ENCODE results near the gene NRXN2. TPM values are rescaled to one million over a fixed set of nuclear protein-coding genes. Genes with fewer than 3 reads are reported as not detected.

Gene NRXN2
- total and polyA plus RNA-seq, 10 of the 15 experiments (the other 5 are each of a cell fraction or from before 2014, with no cell fraction given): 0.03 to 1.4 (median 0.23) TPM

- no peak overlapping the region for H3K27ac ChIP-seq (ENCODE audit: control insufficient read depth, insufficient read depth)
- H3K9ac ChIP-seq (ENCODE audit: control insufficient read depth, insufficient read depth, low read length): no peak overlapping the region
- no peaks in the 10 kb centered on the region for H4K20me1 ChIP-seq (ENCODE audit: control insufficient read depth, insufficient read depth)
- TF ChIP-seq KLF5 (IDR thresholded peaks at IDR 0.05; ENCODE audit: partially characterized antibody): no peak
- no peak for TF ChIP-seq MTA3 (IDR thresholded peaks at IDR 0.05; ENCODE audit: borderline replicate concordance, low read length)
- TF ChIP-seq ZSCAN29 (IDR thresholded peaks at IDR 0.05): no peak
- no peak for TF ChIP-seq ZBTB40 (IDR thresholded peaks at IDR 0.05; ENCODE audit: borderline replicate concordance)
- TF ChIP-seq USF2 (IDR thresholded peaks at IDR 0.05; ENCODE audit: borderline replicate concordance, low read depth, low read length): no peak
- TF ChIP-seq ZBED1 (IDR thresholded peaks at IDR 0.05; ENCODE audit: borderline replicate concordance): no peak
- TF ChIP-seq HDAC2 (IDR thresholded peaks at IDR 0.05): no peak
- no peak for TF ChIP-seq POLR2A (IDR thresholded peaks at IDR 0.05; ENCODE audit: low read depth, low read length)
- TF ChIP-seq, protein P1, sequence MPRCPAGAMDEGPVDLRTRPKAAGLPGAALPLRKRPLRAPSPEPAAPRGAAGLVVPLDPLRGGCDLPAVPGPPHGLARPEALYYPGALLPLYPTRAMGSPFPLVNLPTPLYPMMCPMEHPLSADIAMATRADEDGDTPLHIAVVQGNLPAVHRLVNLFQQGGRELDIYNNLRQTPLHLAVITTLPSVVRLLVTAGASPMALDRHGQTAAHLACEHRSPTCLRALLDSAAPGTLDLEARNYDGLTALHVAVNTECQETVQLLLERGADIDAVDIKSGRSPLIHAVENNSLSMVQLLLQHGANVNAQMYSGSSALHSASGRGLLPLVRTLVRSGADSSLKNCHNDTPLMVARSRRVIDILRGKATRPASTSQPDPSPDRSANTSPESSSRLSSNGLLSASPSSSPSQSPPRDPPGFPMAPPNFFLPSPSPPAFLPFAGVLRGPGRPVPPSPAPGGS (IDR thresholded peaks at IDR 0.05; ENCODE audit: borderline replicate concordance, insufficient read depth, low read depth, low read length, poor library complexity, severe bottlenecking): no peak
- no peak for TF ChIP-seq RBBP5 (conservative IDR thresholded peaks at IDR 0.05)
- no peak for TF ChIP-seq SMARCA5 (IDR thresholded peaks at IDR 0.05)
- no peak for TF ChIP-seq IRF4 (IDR thresholded peaks at IDR 0.05; ENCODE audit: low read depth, low read length)
- TF ChIP-seq RFX5 (IDR thresholded peaks at IDR 0.05; ENCODE audit: low read depth, low read length): no peak
- no peak for TF ChIP-seq RB1 (IDR thresholded peaks at IDR 0.05; ENCODE audit: borderline replicate concordance)
- no peak for TF ChIP-seq CHD1 (IDR thresholded peaks at IDR 0.05; ENCODE audit: low read depth, low read length)
- no peak for TF ChIP-seq ZNF207 (IDR thresholded peaks at IDR 0.05; ENCODE audit: borderline replicate concordance)
- no peak for TF ChIP-seq MTA2 (IDR thresholded peaks at IDR 0.05; ENCODE audit: low read depth)
- no peak for TF ChIP-seq NFYA (IDR thresholded peaks at IDR 0.05; ENCODE audit: borderline replicate concordance, low read depth, low read length)
- no peak for TF ChIP-seq SREBF2 (IDR thresholded peaks at IDR 0.05; ENCODE audit: low read length)
- TF ChIP-seq EP300 (IDR thresholded peaks at IDR 0.05; ENCODE audit: borderline replicate concordance in 1 of 2, control insufficient read depth in 1 of 2, low read depth in 2 of 2, low read length in 2 of 2): no peak
- H3K79me2 ChIP-seq (ENCODE audit: control insufficient read depth, insufficient read depth, low read length): no peaks in the 10 kb centered on the region
- ATAC-seq: no peak
- CTCF ChIA-PET: no interaction called here
- H3K4me1 ChIP-seq (ENCODE audit: control insufficient read depth, insufficient read depth, low read length): no peaks in the 10 kb centered on the region
- in situ Hi-C loops (cut with MboI) (no loop called here), intact Hi-C loops (cut with micrococcal nuclease; ENCODE audit: unreplicated experiment) (no loop called here)
- no peaks in the 10 kb centered on the region for H3K27me3 ChIP-seq (replicated peaks in 1 of 2; ENCODE audit: control insufficient read depth in 2 of 2, insufficient read depth in 2 of 2, low read length in 1 of 2)
- POLR2A ChIA-PET: no interaction called here
- no peaks in the 10 kb centered on the region; the same call in 2 of the 3 replicates for H3K9me3 ChIP-seq (replicated peaks; ENCODE audit: control insufficient read depth, insufficient read depth, low read length)
- no TSS peak for BruUV-seq (replicated peaks)
- H3K36me3 ChIP-seq (ENCODE audit: control insufficient read depth in 2 of 2, insufficient read depth in 2 of 2, low read length in 1 of 2): no peaks in the 10 kb centered on the region
- RAD21 ChIA-PET (ENCODE audit: unreplicated experiment): no interaction called here
- no peak for DNase-seq (ENCODE audit: low read depth, low spot score)
- no peak for FAIRE-seq
- H3K4me3 ChIP-seq: no peak overlapping the region
- no peak overlapping the region for H3K4me2 ChIP-seq (ENCODE audit: control insufficient read depth, insufficient read depth)
- H2AFZ ChIP-seq (ENCODE audit: control insufficient read depth, low read depth, low read length): no peak overlapping the region
- SMC1A ChIA-PET (ENCODE audit: uncharacterized antibody, unreplicated experiment): no interaction called here
Measured at GRCh38 chr11:64586366-64586765, 136.6 kb downstream of the NRXN2 start.
